HepG2 (cell line): Measurements from ENCODE around the gene SKI. TPM values are rescaled to one million over a fixed set of nuclear protein-coding genes. Genes with fewer than 3 reads are reported as not detected.

ENCODE experiments used
- ATAC-seq: fragments of 200-7000 bp; cut with Tn5 transposase; 3 replicates; pipeline ENCODE4 v1.9.1; 2020; ENCODE audit warnings: mild to moderate bottlenecking, moderate library complexity
- BruUV-seq: library from RNA; stranded (reverse); fragments of 400-500 nt; replicated peaks from 2 replicates; lab custom pipeline; 2021; lab: Mats Ljungman, UMichigan
- CTCF ChIA-PET: fragments of 300-600 bp; formaldehyde crosslinking; extraction: SDS; loops from one replicate; lab custom pipeline; 2021; ENCODE audit warnings: low total read pairs, inconsistent platforms, low intra/inter-chr PET ratio; lab: Yijun Ruan, JAX
- POLR2A ChIA-PET: fragments of 350-600 bp; sonication (Branson Sonifier 250); formaldehyde crosslinking; loops from one replicate; lab custom pipeline; 2020; ENCODE audit warnings: antibody characterized with exemption, inconsistent platforms; lab: Yijun Ruan, JAX
- DNase-seq: peaks from one replicate; pipeline ENCODE4 v3.0.0-alpha.2; 2015; ENCODE audit warnings: low spot score
- FAIRE-seq: peaks from 3 replicates; lab custom pipeline; 2011; peaks lifted over from hg19 to GRCh38; lab: Jason Lieb, UNC
- H2AFZ ChIP-seq: one replicate; pipeline ENCODE4 v1.6.1; 2011; ENCODE audit warnings: low read length, inconsistent platforms
- H3K27ac ChIP-seq: fragments of 300-600 bp; 3 replicates; pipeline ENCODE4 v1.8.0; 2011; ENCODE audit warnings: mixed run types, mild to moderate bottlenecking, mixed read lengths, low read length, inconsistent platforms; ENCODE audit not compliant: insufficient read depth; ENCODE audit errors: extremely low read length
- H3K27me3 ChIP-seq, 2 experiments: fragments of 200-600 bp in 1 of 2; 2 replicates in 1 of 2; 3 replicates in 1 of 2; pipeline versions ENCODE4 v1.6.0 to v1.8.0; 2011; ENCODE audit warnings: low read length in 2 of 2, mild to moderate bottlenecking in 2 of 2, moderate library complexity in 2 of 2, inconsistent platforms in 1 of 2; ENCODE audit not compliant: insufficient read depth in 2 of 2, control insufficient read depth in 1 of 2
- H3K36me3 ChIP-seq, 2 experiments: fragments of 200-600 bp in 1 of 2; replicated peaks in 1 of 2; 2 replicates in 1 of 2; 3 replicates in 1 of 2; pipeline versions ENCODE4 v1.5.1 to v1.8.0; 2011; ENCODE audit warnings: low read length in 2 of 2, inconsistent platforms in 1 of 2; ENCODE audit not compliant: insufficient read depth in 2 of 2, control insufficient read depth in 1 of 2
- H3K4me1 ChIP-seq: 2 replicates; pipeline ENCODE4 v1.5.1; 2012; ENCODE audit warnings: low read length, inconsistent platforms; ENCODE audit not compliant: insufficient read depth
- H3K4me2 ChIP-seq: 2 replicates; pipeline ENCODE4 v1.6.0; 2011; ENCODE audit warnings: low read depth, low read length, inconsistent platforms
- H3K4me3 ChIP-seq, 3 experiments: fragments of 200-600 bp in 1 of 3; sonication (generic), shearing (Covaris generic) in 1 of 3; replicated peaks in 1 of 3; 2 replicates each; pipeline ENCODE4 v1.5.1; 2011 to 2016; ENCODE audit warnings: low read length in 3 of 3, inconsistent platforms in 2 of 3, low read depth in 2 of 3, mild to moderate bottlenecking in 2 of 3, control low read depth in 1 of 3, mixed read lengths in 1 of 3; ENCODE audit not compliant: insufficient read depth in 1 of 3
- H3K79me2 ChIP-seq: one replicate; pipeline ENCODE4 v1.6.1; 2011; ENCODE audit warnings: low read length, inconsistent platforms; ENCODE audit not compliant: insufficient read depth
- H3K9ac ChIP-seq: 2 replicates; pipeline ENCODE4 v1.6.0; 2011; ENCODE audit warnings: mild to moderate bottlenecking, low read depth, low read length, inconsistent platforms; ENCODE audit not compliant: insufficient read depth
- H3K9me3 ChIP-seq: 2 replicates; pipeline ENCODE4 v1.5.1; 2012; ENCODE audit warnings: mild to moderate bottlenecking, low read length
- H4K20me1 ChIP-seq: 2 replicates; pipeline ENCODE4 v1.6.0; 2011; ENCODE audit warnings: inconsistent platforms, mild to moderate bottlenecking, low read length, moderate library complexity; ENCODE audit not compliant: insufficient read depth
- AGO2 ChIP-seq: fragments of 200-400 bp; formaldehyde crosslinking; optimal IDR thresholded peaks from 2 replicates; pipeline ENCODE3; 2017; ENCODE audit warnings: mild to moderate bottlenecking, low read depth, low read length, moderate library complexity
- HOXA9 ChIP-seq: sonication (generic); formaldehyde crosslinking; IDR thresholded peaks from 2 replicates; pipeline ENCODE4 v1.8.1; 2022; ENCODE audit warnings: missing genetic modification reagents, mild to moderate bottlenecking, moderate library complexity, borderline replicate concordance
- ZBTB4 ChIP-seq: sonication (generic); formaldehyde crosslinking; IDR thresholded peaks from 2 replicates; pipeline ENCODE4 v1.4.0; 2020; ENCODE audit warnings: missing genetic modification reagents, mild to moderate bottlenecking, borderline replicate concordance
- ZNF136 ChIP-seq: sonication (generic); formaldehyde crosslinking; IDR thresholded peaks from 2 replicates; pipeline ENCODE4 v1.8.1; 2022; ENCODE audit warnings: low read depth, mild to moderate bottlenecking, moderate library complexity, missing genetic modification reagents
- ZNF224 ChIP-seq: sonication (generic); formaldehyde crosslinking; IDR thresholded peaks from 2 replicates; pipeline ENCODE4 v1.5.0; 2020; ENCODE audit warnings: mild to moderate bottlenecking, missing genetic modification reagents
- ZNF432 ChIP-seq: sonication (generic); formaldehyde crosslinking; IDR thresholded peaks from 2 replicates; pipeline ENCODE4 v1.5.0; 2020; ENCODE audit warnings: missing genetic modification reagents, mild to moderate bottlenecking, borderline replicate concordance
- WGBS: methylation state at CpG from one replicate; pipeline ENCODE4 v1.1.6; 2017; ENCODE audit warnings: low lambda C conversion rate; 5-methylcytosine and 5-hydroxymethylcytosine counted together
- in situ Hi-C: cut with HindIII; loops from 2 replicates; pipeline ENCODE4 v1.10.0; 2017; ENCODE audit warnings: low pct_unique_long_range_greater_than_20kb; ENCODE audit not compliant: extremely low pct_ligation_motif_present
- intact Hi-C: fragments of 100-400 bp; cut with micrococcal nuclease; formaldehyde crosslinking; loops from one replicate; pipeline ENCODE4 v1.10.0; 2022; ENCODE audit not compliant: unreplicated experiment
- polyA plus RNA-seq, 8 experiments: library from polyadenylated mRNA; depleted of rRNA in 3 of 8; stranded (reverse) in 7 of 8; unstranded in 1 of 8; fragments of >200 nt; fragmentation: Illumina TruSeq in 4 of 8; extraction: Trizol in 4 of 8; gene quantifications; 2 replicates each; pipeline versions ENCODE4 v1.2.1 to v1.2.3, GENCODE V29; 2011 to 2016; ENCODE audit warnings: low read depth in 4 of 8, missing spikeins in 1 of 8, mixed read lengths in 1 of 8; ENCODE audit not compliant: insufficient read depth in 1 of 8
- total RNA-seq, 5 experiments: library from RNA; depleted of rRNA; stranded (reverse); fragments of >200 nt; fragmentation: Illumina TruSeq; extraction: Trizol; gene quantifications; 2 replicates each; pipeline ENCODE4 v1.2.3, GENCODE V29; 2016; ENCODE audit warnings: low read depth in 1 of 5

SKI gene
- total and polyA plus RNA-seq, 2 of the 13 experiments (the other 11 are each of a cell fraction or from before 2014, with no cell fraction given) = 4.7 to 6.9 TPM

DNA sequence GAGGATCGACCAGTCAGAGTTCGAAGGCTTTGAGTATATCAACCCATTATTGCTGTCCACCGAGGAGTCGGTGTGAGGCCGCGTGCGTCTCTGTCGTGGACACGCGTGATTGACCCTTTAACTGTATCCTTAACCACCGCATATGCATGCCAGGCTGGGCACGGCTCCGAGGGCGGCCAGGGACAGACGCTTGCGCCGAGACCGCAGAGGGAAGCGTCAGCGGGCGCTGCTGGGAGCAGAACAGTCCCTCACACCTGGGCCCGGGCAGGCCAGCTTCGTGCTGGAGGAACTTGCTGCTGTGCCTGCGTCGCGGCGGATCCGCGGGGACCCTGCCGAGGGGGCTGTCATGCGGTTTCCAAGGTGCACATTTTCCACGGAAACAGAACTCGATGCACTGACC is 43.2 kb upstream of the SKI start:
- Histone ChIP-seq H3K27ac (no peak overlapping the region), H3K27me3 (no peaks in the 10 kb centered on the region), H2AFZ (no peak overlapping the region), H3K4me3 (no peak overlapping the region), H3K79me2 (no peaks in the 10 kb centered on the region), H3K9me3 (no peaks in the 10 kb centered on the region), H3K36me3 (peaks cover 5 to 17% of the 10 kb centered on the region in 2 experiments), H4K20me1 (no peaks in the 10 kb centered on the region), H3K4me2 (no peak overlapping the region), H3K9ac (no peak overlapping the region), H3K4me1 (peaks cover 6% of the 10 kb centered on the region)
- no peak for ATAC-seq
- CTCF ChIA-PET = no interaction called here
- DNase-seq = no peak
- TF ChIP-seq HOXA9 = no peak
- no peak for TF ChIP-seq ZNF136
- no peak for TF ChIP-seq ZNF432 (CRISPR knock-in tag)
- no peak for TF ChIP-seq ZBTB4 (CRISPR knock-in tag)
- TF ChIP-seq AGO2 = peak; percentile 80
- no peak for TF ChIP-seq ZNF224 (CRISPR knock-in tag)
- POLR2A ChIA-PET = interaction anchor here (0.8 kb wide), 1 partner anchor 49 kb away, joined by 3 read pairs; no protein-coding TSS in a partner anchor
- WGBS = 98% methylated on average over 27 of the region's 33 CpGs
- no peak for FAIRE-seq
- intact Hi-C loops (no loop called here), in situ Hi-C loops (loop anchor here (25.0 kb wide), 1 partner anchor 327 kb away; no protein-coding TSS in a partner anchor)
- no TSS peak for BruUV-seq
